ENCODE measurements around the gene VKORC1.

DNA sequence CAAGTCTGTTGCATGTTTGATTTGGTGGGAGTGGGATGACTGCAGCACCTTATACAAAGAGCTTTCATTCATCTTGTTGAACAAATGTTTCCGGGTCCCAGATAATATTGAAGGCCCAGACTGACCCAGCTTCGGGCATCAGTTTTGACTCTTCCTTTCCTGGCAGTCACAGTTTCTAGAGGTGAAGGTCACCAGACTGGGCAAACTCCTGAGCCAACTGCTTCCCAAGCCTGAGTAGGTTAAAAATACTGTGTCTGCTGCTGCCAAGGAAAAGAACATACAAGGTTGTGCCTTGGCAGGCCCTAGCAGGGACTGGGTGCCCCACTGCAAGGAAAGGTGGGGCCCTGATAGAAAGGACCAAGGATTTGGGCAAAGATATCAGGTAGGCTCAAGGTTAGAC is 18.1 kb upstream of the VKORC1 start:
- TF ChIP-seq MXI1 (IDR thresholded peaks at IDR 0.05; ENCODE audit: borderline replicate concordance, low read depth, low read length) (no peak), RAD21 (IDR thresholded peaks at IDR 0.05; ENCODE audit: low read length) (no peak), MAFK (IDR thresholded peaks at IDR 0.05; ENCODE audit: low read depth, low read length) (no peak)
- TF ChIP-seq, protein P1, sequence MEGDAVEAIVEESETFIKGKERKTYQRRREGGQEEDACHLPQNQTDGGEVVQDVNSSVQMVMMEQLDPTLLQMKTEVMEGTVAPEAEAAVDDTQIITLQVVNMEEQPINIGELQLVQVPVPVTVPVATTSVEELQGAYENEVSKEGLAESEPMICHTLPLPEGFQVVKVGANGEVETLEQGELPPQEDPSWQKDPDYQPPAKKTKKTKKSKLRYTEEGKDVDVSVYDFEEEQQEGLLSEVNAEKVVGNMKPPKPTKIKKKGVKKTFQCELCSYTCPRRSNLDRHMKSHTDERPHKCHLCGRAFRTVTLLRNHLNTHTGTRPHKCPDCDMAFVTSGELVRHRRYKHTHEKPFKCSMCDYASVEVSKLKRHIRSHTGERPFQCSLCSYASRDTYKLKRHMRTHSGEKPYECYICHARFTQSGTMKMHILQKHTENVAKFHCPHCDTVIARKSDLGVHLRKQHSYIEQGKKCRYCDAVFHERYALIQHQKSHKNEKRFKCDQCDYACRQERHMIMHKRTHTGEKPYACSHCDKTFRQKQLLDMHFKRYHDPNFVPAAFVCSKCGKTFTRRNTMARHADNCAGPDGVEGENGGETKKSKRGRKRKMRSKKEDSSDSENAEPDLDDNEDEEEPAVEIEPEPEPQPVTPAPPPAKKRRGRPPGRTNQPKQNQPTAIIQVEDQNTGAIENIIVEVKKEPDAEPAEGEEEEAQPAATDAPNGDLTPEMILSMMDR (conservative IDR thresholded peaks at IDR 0.05; ENCODE audit: low read depth, low read length): no peak
